GM10266 (cell line): ENCODE data around the gene SPCS2.
A peak's percentile ranks its signal among the peaks of the same experiment; 100 is the strongest.

ENCODE experiments used
- DNase-seq: peaks from one replicate; pipeline ENCODE4 v3.0.0; 2012; ENCODE audit errors: extremely low spot score
- CTCF ChIP-seq: IDR thresholded peaks from 2 replicates; pipeline ENCODE4 v1.5.1; 2012; ENCODE audit warnings: mild to moderate bottlenecking, low read depth; ENCODE audit not compliant: control insufficient read depth, insufficient read depth; ENCODE audit errors: missing control alignments

SPCS2 gene

DNA sequence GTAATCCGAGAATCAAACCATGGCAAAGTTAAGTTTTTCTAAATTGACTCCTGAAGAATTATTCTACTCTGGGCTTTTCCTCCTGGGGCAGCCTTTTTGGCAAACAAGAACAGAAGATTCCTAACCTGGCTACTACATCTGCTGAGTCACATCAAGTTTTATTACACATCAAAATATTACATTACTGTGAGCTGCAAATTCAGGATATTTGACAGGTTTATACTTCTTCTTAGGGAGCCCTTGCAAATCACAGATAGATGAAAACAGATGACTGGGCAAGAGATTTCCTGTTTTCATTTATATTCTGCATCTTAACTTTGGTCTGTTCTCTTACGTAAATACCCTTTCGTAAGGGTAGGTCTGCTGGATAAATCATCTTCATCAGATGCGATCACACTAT, 23.8 kb upstream of the SPCS2 start:
- no peak for TF ChIP-seq CTCF
- DNase-seq = no peak

GRCh38 chr11:74926304-74927030, 22.6 kb upstream of the SPCS2 start:
- TF ChIP-seq CTCF = no peak

GRCh38 chr11:74927496-74927895, 21.6 kb upstream of the SPCS2 start:
- no peak for DNase-seq
- no peak for TF ChIP-seq CTCF

More at GRCh38 chr11:74926304-74927030, 22.6 kb upstream of the SPCS2 start:
- DNase-seq = no peak

GRCh38 chr11:74929431-74930363, 19.4 kb upstream of the SPCS2 start:
- peak; percentile 57 for DNase-seq
- peak; percentile 80 for TF ChIP-seq CTCF

DNA sequence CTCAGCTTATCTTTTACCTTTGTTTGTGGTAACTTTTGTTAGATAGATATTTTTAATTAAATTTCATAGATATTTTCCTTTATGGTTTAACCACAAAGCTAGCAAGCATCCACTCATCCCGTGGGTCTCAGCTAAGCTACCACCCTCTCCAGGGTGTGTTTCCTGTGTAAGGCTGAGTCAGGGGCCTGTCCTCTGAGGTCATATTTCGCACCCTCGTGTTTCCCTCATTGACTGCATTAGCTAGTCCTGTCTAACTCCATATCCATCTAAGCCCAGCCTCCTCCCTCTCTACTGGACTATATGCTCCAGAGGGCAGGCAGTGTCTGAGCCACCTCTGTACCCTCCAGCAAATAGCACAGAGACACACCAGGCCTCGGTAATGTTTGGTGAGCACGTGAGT, 16.9 kb upstream of the SPCS2 start:
- no peak for TF ChIP-seq CTCF
- no peak for DNase-seq

DNA sequence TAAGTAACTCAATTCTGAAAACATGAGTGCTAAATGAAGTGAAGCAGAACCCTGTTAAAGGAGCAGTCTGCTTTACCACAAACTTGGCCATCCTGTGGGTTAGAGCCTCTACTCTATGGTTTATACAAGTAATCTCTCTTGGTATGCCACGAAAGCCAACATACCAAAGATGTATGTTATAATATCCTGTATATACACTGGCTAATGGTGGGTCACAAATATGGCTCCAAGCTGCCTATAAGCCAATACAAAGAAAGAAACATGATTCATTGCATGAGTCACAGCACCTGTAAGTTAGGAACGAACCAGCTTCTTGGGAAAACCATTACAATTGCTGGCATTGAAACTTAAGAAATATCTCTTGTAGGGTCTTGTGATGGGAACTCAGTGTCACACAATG, 16.3 kb upstream of the SPCS2 start:
- no peak for DNase-seq
- no peak for TF ChIP-seq CTCF

DNA sequence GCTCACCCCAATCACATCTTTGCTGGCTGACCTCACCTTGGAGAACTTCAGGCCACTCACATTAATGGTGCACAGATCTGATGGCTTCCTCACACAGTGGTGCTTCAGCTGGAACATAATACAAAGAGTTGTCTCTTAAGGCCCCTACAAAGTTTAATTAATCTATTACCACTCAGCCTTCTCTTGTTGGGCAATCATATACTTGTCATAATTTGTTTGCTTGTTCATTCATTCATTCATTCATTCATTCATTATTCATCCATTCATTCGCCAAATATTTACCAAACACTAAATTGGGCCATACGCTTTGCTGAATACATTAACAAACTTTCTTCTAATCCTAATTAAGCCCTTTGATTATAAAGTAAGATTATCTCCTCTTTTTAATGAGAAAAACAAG, 15.3 kb upstream of the SPCS2 start:
- no peak for DNase-seq
- TF ChIP-seq CTCF = no peak
